GM21529 (cell line): Measurements from ENCODE around the gene BLTP3B.

ENCODE experiments used
- ATAC-seq: cut with Tn5 transposase; IDR thresholded peaks from one replicate; pipeline ENCODE4 v1.9.1; 2021; ENCODE audit not compliant: unreplicated experiment

Gene BLTP3B

DNA sequence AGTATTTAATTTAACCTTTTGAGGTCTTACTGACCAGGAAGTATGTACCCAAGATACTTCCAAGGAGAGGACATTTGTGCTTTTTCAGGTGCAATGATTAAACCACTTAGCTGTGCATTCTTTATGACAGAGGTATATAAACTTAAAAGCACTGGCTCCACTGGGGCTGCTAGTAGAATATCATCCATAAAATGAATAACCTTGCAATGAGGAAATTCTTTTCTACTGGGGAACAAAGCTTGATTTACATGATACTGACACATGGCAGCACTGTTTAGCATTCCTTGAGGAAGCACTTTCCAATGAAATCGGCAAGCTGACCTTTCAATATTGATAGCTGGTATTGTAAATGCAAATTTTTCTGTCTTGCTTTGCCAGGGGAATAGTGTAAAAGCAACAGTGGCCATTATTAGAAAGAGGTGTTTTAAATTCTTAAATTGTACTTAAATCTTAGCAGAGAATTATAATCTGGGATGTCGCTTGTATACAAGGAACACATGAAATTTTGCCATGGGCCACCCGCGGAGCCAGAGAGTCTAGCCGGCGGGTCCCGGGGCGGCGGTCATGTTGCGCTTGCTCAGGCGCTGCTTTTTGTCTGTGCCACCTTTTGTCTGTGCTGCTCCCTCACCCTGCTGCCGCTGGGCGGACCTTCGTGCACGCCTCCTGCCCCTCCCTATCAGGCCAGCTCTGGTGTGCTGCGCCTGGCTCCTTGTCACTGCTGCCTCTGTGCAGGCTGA, 20.9 kb upstream of the BLTP3B start:
- peak; percentile 95 for ATAC-seq

GRCh38 chr12:100159391-100160104, 16.9 kb upstream of the BLTP3B start:
- ATAC-seq = no peak

DNA sequence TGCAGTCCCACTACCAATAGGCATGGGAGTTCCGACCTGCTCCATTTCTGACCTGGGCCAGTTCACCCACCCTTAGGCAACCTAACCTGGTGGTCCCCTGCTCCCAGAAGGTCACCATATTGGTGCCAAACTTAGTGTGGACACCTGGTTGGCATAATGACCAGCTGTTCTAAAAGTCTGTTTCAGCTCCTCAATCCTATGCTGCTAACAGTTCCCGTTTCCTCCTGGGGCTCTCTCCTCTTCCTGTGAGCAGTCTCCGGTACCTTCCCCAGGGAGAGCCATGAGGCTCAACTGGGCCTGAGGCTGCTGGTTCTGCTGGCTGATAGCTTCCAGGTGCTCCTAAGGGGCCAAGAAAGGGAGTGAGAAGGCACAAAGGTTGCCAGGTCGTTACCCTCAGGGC, 15.9 kb upstream of the BLTP3B start:
- ATAC-seq = no peak

DNA sequence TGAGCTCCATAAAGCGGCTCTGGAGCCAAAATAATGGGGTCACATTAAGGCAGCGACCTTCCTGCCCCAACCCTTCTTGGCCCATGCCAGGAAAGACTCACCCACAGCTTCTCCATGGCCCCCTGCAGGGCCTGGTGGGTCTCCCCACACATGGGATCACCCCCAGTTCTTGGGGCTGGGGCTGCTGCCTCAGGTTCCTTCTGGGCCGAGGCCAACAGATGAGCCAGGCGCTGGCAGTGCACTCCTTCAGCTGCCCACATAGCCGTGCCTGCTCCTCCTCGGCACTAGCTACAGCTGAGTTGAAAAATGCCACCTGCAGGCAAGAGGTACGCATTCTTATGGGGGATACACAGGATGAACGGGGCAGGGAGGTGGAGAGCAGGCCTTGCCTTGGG, 14.8 kb upstream of the BLTP3B start:
- no peak for ATAC-seq

DNA sequence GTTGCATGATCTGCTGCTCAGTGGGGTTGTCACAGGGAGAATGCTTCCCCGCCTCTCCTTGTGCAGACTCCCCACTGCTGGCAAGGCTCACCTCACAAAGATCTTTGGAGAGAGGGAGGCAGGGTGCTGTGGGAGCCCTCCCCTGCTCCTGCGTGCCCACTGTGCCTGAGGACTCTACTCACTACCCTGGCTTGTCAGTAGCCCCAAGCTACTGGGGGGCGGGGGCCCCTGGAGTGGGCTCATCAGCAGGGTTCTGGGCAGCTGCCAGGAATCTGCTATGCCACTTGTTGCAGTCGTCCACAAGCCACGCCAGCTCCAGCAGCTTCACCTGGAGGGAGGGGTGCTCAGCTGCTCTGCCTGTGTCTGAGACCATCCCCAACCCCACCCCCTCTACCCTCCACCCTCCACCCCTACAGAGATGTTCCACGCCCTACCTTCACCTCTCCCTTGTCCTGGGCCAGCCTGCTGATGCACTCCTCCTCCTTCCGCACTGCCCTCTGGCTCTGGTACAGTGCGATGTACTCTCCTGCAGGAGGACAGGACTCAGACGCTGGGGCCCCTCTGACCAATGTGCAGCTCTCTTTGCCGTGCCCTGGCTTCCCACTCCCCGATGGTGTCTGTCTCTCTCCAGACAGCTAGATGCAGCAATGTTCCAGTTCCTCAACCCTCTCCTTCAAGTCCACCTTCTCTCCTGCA, 14.2 kb upstream of the BLTP3B start:
- no peak for ATAC-seq

DNA sequence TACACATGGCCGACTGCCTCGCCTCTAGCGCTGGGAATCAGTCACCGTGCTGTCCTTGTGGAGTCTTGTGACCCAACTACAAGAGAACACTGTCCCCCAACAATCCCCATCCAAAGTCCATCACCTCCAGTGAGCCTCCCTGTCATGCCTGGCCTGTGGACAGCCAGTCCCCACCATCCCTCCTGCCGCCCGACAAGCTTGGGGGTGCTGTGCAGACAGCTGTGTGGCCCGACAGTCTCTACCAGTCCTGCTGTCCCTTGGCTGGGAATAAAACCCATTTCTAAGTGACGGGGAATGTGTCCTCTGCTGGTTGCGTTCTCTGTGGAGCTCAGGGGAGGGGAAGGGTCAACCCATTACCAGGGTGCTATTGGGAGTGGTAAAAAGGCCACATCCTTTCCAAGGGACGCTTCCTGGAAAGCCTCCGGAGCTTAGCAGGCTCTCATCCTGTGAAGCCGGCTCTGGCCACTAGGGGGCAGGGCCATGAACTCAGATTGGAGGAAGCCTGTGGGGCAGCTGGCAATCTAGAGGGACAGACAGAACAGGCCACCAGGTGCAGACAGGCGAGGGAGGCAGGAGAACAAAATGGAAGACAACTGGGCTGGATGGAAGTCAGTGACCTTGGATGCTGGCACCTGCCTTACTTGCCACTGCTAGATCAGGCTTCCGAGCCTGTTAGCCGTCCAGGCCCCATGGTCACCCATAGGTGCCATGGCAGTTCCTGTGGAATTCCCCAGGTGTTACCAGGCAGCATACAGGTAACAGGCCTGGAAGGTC, 12.0 kb upstream of the BLTP3B start:
- peak; percentile 85 for ATAC-seq

DNA sequence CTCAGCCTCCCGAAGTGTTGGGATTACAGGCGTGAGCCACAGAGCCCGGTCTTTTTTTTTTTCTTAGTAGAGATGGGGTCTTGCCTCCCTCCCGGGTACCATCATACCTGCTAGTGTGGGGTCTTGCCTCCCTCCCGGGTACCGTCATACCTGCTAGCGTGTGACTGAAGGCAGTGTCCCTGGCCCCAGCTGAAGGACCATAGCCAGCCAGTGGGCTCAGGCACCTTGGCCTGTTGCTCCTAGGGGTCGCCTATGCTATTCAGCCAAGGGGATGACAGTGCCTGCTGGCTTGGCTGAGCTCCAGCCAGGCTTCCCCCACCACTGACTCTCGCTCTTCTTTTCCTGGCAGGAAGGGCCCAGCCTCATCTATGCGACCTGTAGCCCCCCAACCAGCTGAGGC, 10.5 kb upstream of the BLTP3B start:
- ATAC-seq = no peak

DNA sequence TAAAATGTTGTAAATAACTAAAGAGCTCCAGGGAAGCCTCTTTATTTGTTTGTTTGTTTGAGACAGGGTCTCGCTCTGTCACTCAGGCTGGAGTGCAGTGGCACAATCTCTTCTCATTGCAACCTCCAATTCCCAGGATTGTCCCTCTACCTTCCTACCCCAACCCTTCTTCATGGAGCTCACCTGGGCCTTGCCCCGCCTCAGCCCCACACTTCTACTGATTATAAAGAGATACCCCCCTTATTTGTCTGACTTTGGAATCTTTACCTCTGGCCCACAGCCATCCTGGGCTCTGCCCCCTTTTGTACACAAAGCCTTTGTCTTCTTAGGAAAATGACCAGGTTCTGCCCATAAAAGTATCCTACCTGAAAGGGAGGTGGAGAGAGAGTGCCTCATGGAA, 9.1 kb upstream of the BLTP3B start:
- no peak for ATAC-seq

DNA sequence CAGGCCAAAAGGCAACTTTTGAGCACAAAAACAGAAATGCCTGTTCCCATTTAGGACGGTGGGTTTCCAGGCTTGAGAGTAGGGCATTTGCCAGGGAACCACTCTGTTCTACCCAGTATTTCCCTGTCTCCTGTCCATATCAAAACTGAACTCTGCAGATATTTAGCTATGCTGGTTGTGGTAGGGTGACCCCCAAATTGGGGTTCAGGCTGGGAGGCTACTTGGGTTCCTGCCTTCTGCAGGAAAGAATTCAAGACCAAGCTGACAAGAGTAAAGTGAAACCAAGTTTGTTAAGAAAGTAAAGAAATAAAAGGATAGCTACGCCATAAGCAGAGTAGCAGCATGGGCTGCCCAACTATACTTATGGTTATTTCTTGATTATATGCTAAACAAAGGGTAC, 3.6 kb upstream of the BLTP3B start:
- no peak for ATAC-seq

DNA sequence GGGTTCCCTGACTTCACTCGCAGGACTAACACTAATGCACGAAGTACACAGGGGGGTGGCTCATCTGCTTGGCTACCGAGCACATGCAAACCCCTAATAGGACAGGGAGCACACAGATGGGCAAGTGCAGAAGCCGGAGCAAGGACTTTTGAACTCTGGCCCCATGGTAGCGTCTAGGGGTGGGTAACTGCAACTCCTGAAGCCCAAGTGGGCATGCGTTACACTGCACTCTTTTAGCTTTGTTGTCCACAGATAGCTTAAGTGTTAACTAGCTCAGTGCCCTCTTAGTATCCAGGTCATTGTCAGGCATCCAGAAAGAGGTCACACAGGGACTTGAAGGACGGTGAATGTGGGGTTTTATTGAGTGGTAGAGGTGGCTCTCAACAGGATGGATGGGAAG, 3.0 kb upstream of the BLTP3B start:
- ATAC-seq = no peak

DNA sequence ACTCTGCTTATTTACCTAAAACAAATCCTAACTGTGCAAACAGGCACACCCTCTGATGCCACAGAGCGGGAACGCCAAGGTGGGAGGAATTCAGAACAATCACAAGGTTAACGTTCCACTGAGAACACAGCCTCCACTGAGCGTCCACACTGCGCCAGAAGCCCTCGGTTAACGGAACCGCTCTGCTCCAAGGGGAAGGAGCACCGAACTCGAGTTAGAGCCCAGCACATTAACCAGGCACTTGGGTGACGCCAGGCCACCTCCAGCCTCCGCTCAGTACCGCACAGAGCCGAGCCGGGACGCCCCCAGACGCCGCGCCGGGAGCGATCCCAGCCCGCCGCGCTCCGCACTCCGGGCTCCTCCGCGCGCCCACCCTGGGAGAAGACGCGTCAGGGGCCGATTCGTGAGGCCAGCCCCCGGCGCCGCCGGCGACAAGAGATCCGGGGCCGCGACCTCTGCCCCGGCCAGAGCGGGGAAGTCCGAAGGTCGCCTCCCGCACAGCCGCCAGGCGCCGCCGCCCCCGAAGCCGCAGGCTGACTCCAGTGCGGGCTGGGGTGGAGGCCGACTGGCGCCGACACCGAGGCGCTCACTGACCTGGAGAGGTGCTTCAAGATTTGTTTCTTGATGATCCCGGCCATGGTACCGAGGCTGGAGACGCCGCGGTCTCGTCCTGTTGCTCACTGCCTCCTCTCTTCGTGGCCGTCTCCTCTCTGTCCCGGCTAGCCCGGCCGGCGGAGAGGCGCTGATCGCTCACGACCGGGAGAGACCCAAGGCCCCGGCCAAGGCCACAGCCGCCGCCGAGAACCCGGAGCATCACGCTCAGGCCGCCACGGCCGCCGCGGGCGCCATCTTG, 450 bp downstream of the BLTP3B start:
- peak; percentile 49 for ATAC-seq

- peak; percentile 25 for ATAC-seq
Observed at GRCh38 chr12:100141666-100141997, 1.0 kb downstream of the BLTP3B start.

DNA sequence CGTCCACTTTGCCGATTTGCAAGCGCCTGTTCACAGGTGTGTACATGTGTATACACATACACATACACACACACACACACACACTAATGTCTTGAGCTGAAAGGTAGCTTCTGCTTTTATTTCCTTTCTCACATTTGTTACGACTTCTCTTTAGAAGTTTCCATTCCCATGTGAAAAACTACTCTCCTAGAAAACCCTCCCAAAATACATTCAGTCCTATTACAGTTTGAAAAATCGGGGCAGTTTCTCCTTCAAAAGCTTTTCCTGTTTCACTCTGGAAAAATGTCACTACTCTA, 3.9 kb downstream of the BLTP3B start:
- no peak for ATAC-seq

- ATAC-seq = peak; percentile 23
Observed at GRCh38 chr12:100138048-100138802, 4.4 kb downstream of the BLTP3B start.

- no peak for ATAC-seq
Observed at GRCh38 chr12:100133200-100133599, 9.5 kb downstream of the BLTP3B start.

GRCh38 chr12:100128512-100128908, 14.2 kb downstream of the BLTP3B start:
- no peak for ATAC-seq

- ATAC-seq = no peak
Observed at GRCh38 chr12:100127766-100128511, 14.7 kb downstream of the BLTP3B start.

- no peak for ATAC-seq
Observed at GRCh38 chr12:100123316-100124095, 19.2 kb downstream of the BLTP3B start.

GRCh38 chr12:100120355-100120754, 22.3 kb downstream of the BLTP3B start:
- ATAC-seq = no peak
